ENCODE measurements around the gene TMEM39B. TPM values are rescaled to one million over a fixed set of nuclear protein-coding genes. Genes with fewer than 3 reads are reported as not detected.

The TMEM39B gene
- polyA plus RNA-seq, 1 donor from 2014 or later, result 5.9 TPM

- Mint-ChIP-seq H3K36me3 (no peaks in the 10 kb centered on the region), H3K4me1 (no peaks in the 10 kb centered on the region), H3K27ac (no peak overlapping the region), H3K4me3 (no peak overlapping the region), H3K9me3 (no peaks in the 10 kb centered on the region), H3K27me3 (no peaks in the 10 kb centered on the region)
These were observed 18.4 kb downstream of the TMEM39B start for GRCh38 chr1:32091176-32091575.

DNA sequence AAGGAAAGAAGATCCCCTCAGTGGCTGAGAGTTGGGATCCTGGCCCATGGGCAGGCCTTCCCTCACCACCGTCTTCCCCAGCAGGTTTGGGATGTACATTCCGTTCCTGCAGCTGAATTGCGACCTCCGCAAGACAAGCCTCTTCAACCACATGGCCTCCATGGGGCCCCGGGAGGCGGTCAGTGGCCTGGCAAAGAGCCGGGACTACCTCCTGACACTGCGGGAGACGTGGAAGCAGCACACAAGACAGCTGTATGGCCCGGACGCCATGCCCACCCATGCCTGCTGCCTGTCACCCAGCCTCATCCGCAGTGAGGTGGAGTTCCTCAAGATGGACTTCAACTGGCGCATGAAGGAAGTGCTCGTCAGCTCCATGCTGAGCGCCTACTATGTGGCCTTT is 18.9 kb downstream of the TMEM39B start:
- H3K4me3 Mint-ChIP-seq, result no peak overlapping the region
- H3K9me3 Mint-ChIP-seq, result no peaks in the 10 kb centered on the region
- H3K27me3 Mint-ChIP-seq, result no peaks in the 10 kb centered on the region
- no peaks in the 10 kb centered on the region for H3K4me1 Mint-ChIP-seq
- no peaks in the 10 kb centered on the region for H3K36me3 Mint-ChIP-seq
- no peak overlapping the region for H3K27ac Mint-ChIP-seq

DNA sequence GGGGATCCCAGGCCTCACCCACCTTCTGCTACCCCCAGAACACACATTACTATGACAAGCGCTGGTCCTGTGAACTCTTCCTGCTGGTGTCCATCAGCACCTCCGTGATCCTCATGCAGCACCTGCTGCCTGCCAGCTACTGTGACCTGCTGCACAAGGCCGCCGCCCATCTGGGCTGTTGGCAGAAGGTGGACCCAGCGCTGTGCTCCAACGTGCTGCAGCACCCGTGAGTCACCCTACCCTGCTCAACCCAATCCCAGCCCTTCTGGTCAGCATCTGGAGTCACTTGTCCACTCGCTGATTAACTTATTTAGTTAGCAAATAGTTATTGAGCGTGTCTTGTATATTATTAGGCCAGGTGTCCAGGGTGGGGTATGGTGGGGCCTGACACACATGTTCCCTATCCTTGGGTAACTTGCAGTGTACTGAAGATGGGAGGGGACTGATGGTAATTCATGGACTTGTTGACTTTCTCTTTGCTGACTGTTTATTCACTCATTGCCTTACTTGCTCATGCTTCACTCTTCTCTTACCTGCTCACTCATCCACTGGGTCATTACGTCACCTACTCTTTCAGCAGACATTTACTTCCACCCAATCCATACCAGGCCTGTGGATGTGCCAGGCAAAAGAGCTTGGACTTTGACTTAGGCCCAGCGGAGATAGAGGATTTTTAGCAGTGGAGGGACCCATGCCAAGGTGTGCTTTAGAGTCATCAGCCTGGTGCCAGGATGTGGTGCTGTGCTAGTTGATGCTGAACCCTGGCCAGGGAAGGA is 22.2 kb downstream of the TMEM39B start:
- Mint-ChIP-seq H3K36me3 (peaks cover 5% of the 10 kb centered on the region), H3K27ac (no peak overlapping the region), H3K4me3 (no peak overlapping the region), H3K4me1 (no peaks in the 10 kb centered on the region), H3K27me3 (no peaks in the 10 kb centered on the region), H3K9me3 (no peaks in the 10 kb centered on the region)

DNA sequence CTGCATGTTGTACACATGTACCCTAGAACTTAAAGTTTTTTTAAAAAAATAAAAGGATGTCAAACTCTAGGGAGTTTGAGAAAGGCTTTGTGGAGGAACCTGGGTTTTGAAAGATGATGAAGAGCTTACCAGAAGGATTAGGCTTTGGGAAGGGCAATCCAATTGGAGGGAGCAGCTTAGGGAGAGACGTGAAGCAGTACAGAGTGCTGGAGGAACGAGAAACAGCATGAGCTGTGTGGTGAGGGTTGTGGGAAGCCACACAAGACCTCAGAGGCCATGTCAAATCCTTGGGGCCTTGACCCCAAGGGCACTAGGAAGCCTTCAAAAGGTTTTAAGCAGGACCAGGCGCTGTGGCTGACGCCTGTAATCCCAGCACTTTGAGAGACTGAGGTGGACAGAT is 26.7 kb downstream of the TMEM39B start:
- H3K36me3 Mint-ChIP-seq, result peaks cover 5% of the 10 kb centered on the region
- H3K4me3 Mint-ChIP-seq, result peak overlapping the region in 1 of 4 donors; percentile 47
- H3K9me3 Mint-ChIP-seq, result no peaks in the 10 kb centered on the region
- no peaks in the 10 kb centered on the region for H3K4me1 Mint-ChIP-seq
- H3K27ac Mint-ChIP-seq, result no peak overlapping the region
- H3K27me3 Mint-ChIP-seq, result no peaks in the 10 kb centered on the region

GRCh38 chr1:32100359-32100758 is 27.6 kb downstream of the TMEM39B start:
- Mint-ChIP-seq H3K27ac (no peak overlapping the region), H3K27me3 (no peaks in the 10 kb centered on the region), H3K9me3 (no peaks in the 10 kb centered on the region), H3K4me3 (no peak overlapping the region), H3K4me1 (no peaks in the 10 kb centered on the region), H3K36me3 (peaks cover 5% of the 10 kb centered on the region)

DNA sequence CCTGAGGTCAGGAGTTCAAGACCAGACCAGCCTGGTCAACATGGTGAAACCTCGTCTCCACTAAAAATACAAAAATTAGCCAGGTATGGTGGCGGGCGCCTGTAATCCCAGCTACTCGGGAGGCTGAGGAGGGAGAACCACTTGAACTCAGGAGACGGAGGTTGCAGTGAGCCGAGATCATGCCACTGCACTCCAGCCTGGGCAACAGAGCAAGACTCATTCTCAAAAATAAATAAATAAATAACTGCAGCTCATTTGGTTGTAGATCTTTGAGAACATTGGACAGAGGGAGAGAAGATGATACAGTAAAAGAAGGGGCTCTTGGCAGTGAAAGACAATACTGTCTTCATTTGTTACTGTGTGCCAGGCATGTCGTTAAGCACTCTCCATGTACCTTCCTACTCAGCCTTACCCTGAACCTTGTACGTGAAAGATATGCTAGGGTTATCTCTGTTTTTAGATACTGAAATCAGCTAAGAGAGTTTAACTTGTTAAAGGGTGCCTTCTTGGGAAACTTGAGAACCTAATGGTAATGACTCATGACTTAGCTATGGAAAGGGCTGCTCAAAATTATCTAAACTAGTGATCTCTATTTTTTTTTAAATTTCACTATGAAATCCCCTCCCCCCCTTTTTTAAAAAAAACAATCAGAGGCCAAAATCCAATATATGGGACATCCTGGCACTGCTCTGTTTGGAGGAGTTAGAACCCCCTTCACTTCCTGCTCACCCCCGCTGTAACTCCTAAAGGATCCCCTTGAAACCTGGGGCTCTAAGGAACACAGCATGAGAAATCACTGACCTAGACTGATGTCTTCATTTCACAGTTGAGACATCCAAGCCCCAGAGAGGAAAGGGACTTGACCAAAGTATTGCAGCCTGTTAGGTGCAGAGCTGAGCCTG is 28.3 kb downstream of the TMEM39B start:
- no peak overlapping the region for H3K27ac Mint-ChIP-seq
- peaks cover 5% of the 10 kb centered on the region for H3K36me3 Mint-ChIP-seq
- H3K4me3 Mint-ChIP-seq, result no peak overlapping the region
- no peaks in the 10 kb centered on the region for H3K9me3 Mint-ChIP-seq
- H3K27me3 Mint-ChIP-seq, result no peaks in the 10 kb centered on the region
- H3K4me1 Mint-ChIP-seq, result no peaks in the 10 kb centered on the region

- Mint-ChIP-seq H3K27me3 (no peaks in the 10 kb centered on the region), H3K4me3 (peak overlapping the region in 1 of 4 donors; percentile 78), H3K9me3 (no peaks in the 10 kb centered on the region), H3K27ac (peak overlapping the region in 2 of 3 donors; percentile 49 to 74), H3K4me1 (peaks cover 3 to 10% (median 7%) of the 10 kb centered on the region in 3 donors), H3K36me3 (no peaks in the 10 kb centered on the region)
These were observed 31.4 kb downstream of the TMEM39B start for GRCh38 chr1:32104127-32104526.

DNA sequence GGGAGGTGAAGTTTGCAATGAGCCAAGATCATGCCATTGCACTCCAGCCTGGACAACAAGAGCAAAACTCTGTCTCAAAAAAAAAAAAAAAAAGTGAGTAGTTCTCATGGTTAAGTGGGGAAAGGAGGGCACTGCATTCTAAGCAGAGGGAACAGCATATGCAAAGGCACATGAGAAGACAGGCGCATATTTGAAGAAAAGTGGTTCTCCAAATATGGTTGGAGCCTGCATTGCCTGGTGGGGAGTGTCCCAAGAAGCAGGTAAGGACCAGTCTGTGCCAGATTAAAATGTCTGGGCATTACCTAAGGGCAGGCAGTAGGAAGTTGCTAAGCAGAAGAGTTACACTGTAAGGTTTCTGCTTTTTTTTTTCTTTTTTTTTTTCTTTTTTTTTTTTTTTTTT is 32.6 kb downstream of the TMEM39B start:
- no peaks in the 10 kb centered on the region for H3K27me3 Mint-ChIP-seq
- peak overlapping the region in 1 of 3 donors; percentile 92 for H3K27ac Mint-ChIP-seq
- no peaks in the 10 kb centered on the region for H3K9me3 Mint-ChIP-seq
- H3K36me3 Mint-ChIP-seq, result no peaks in the 10 kb centered on the region
- H3K4me3 Mint-ChIP-seq, result peak overlapping the region in 2 of 4 donors; percentile 62 to 76
- peaks cover 7 to 15% (median 12%) of the 10 kb centered on the region in 3 donors for H3K4me1 Mint-ChIP-seq

DNA sequence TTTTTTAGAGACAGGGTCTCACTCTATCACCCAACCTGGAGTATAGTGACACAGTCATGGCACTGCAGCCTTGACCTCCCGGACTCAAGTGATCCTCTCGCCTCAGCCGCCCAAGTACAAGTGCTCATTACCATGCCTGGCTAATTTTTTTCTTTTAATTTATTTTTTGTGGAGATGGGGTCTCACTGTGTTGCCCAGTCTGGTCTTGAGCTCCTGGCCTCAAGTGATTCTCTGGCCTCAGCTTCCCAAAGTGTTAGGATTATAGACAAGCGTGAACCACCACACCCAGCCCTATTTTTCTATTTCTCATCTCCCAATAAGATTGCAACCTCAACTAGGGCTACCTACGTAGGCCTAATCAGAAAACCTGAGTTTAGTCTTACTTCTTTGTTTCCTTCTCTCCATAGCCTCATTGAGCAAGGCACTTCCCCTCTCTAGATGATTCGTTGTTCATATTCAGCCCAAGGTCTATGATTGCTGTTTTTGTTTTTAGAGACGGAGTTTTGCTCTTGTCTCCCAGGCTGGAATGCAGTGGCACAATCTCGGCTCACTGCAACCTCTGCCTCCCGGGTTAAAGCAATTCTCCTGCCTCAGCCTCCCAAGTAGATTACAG is 34.0 kb downstream of the TMEM39B start:
- peaks cover 17 to 27% (median 26%) of the 10 kb centered on the region in 3 donors for H3K4me1 Mint-ChIP-seq
- no peaks in the 10 kb centered on the region for H3K36me3 Mint-ChIP-seq
- no peaks in the 10 kb centered on the region for H3K9me3 Mint-ChIP-seq
- H3K27ac Mint-ChIP-seq, result peak overlapping the region; percentile 13 to 92 (median 76)
- peak overlapping the region; percentile 29 to 100 (median 97) for H3K4me3 Mint-ChIP-seq
- H3K27me3 Mint-ChIP-seq, result no peaks in the 10 kb centered on the region

GRCh38 chr1:32107742-32108661 is 35.3 kb downstream of the TMEM39B start, which contains the start of gene KPNA6:
Gene KPNA6, plus strand, starts transcription at chr1:32108056. Its CDS starts 75 bp downstream, at chr1:32108131.
- peaks cover 23 to 33% (median 29%) of the 10 kb centered on the region in 3 donors for H3K4me1 Mint-ChIP-seq
- H3K27ac Mint-ChIP-seq, result peak within 1 kb of the TSS; percentile 92 to 99 (median 96)
- no peaks in the 10 kb centered on the region for H3K27me3 Mint-ChIP-seq
- no peaks in the 10 kb centered on the region for H3K36me3 Mint-ChIP-seq
- H3K9me3 Mint-ChIP-seq, result no peaks in the 10 kb centered on the region
- peak within 1 kb of the TSS; percentile 95 to 100 (median 98) for H3K4me3 Mint-ChIP-seq

DNA sequence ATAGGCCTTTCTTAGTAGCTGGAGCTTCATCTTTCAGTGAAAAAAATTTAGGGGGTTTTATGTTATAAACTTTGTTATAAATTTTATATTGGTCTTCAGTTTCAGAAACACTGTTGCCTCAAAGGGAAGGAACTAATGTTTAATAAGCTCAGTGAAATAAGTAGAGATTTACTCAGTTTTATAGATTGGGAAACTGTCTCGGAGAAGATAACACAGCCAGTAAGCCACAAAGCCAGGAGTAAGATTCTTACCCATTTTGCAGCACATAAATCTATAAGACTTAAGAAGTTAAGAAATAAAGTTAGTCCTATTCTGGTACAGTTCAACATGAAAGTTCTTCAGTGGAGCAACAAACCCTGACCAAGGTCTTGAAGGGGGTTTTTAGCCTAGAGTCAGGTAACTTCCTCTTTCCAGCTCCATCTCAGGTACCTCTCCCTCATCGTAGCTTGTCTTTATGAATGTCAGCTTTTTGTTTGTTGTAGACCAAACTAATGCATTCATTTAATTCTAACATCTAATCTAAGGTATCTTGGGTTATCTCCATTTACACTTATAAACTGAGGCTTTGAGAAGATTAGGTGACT is 38.4 kb downstream of the TMEM39B start:
- Mint-ChIP-seq H3K27ac (peak overlapping the region; percentile 64 to 95 (median 87)), H3K9me3 (no peaks in the 10 kb centered on the region), H3K4me3 (peak overlapping the region; percentile 36 to 95 (median 77)), H3K36me3 (peaks cover 3% of the 10 kb centered on the region), H3K27me3 (no peaks in the 10 kb centered on the region), H3K4me1 (peaks cover 30 to 41% (median 34%) of the 10 kb centered on the region in 3 donors)

DNA sequence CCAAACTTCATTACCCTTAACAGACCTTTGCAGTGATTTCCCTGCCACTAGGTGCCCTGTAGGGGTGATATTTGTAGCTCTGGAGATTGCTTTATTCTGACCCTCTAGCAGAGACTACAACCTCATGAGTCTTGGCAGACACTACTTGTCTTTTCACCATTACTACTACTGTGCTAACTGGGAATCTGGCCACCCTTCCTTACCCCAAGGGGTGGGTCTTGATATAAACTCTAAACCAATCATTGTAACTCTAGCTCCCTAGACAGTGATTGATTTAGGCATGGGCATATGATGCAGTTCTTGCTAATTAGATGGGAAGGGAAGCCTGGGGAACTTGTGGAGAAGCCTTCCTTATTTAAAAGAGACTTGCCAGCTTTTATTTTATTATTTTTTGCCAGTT is 39.0 kb downstream of the TMEM39B start:
- Mint-ChIP-seq H3K4me1 (peaks cover 33 to 47% (median 34%) of the 10 kb centered on the region in 3 donors), H3K36me3 (peaks cover 3% of the 10 kb centered on the region), H3K27ac (peak overlapping the region; percentile 64 to 95 (median 87)), H3K9me3 (no peaks in the 10 kb centered on the region), H3K4me3 (peak overlapping the region in 3 of 4 donors; percentile 66 to 95 (median 88)), H3K27me3 (no peaks in the 10 kb centered on the region)

DNA sequence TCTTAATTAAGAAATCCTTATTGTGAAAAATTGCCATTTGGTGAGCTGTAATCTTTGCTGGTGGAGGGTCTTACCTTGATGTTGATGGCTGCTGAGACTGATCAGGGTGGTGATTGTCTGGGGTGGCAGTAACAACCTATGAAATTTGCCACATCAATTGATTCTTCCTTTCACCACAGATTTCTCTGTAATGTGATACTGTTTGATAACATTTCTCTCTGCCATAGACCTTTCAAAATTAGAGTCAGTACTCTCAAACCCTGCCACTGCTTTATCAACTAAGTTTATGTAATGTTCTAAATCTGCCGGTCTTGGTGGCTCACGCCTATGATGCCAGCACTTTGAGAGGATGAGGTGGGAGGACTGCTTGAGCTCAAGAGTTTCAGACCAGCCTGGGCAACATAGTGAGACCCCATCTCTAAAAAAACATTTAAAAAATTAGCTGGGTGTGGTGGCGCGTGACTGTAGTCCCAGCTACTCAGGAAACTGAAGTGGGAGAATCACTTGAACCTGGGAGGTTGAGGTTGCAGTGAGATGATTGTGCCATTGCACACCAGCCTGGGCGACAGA is 40.2 kb downstream of the TMEM39B start:
- Mint-ChIP-seq H3K36me3 (peaks cover 3% of the 10 kb centered on the region), H3K27me3 (no peaks in the 10 kb centered on the region), H3K27ac (peak overlapping the region in 1 of 3 donors; percentile 78), H3K9me3 (no peaks in the 10 kb centered on the region), H3K4me1 (peaks cover 27 to 42% (median 30%) of the 10 kb centered on the region in 3 donors), H3K4me3 (peak overlapping the region in 2 of 4 donors; percentile 7 to 65)
